SH-SY5Y (cell line): Measurements from ENCODE around the gene FCAR.

Experiments
- GATA2 ChIP-seq: IDR thresholded peaks from 2 replicates; pipeline ENCODE4 v1.6.1; 2011; ENCODE audit warnings: mild to moderate bottlenecking, low read depth, low read length
- GATA3 ChIP-seq: IDR thresholded peaks from 2 replicates; pipeline ENCODE4 v1.6.1; 2011; ENCODE audit warnings: low read depth, mild to moderate bottlenecking, low read length, moderate library complexity

GRCh38 chr19:54850930-54851329, 23.1 kb upstream of the FCAR start:
- no peak for TF ChIP-seq GATA3
- no peak for TF ChIP-seq GATA2
